Endodermal cell (in vitro differentiated cells): Measurements from ENCODE around the gene NAV2. TPM values are rescaled to one million over a fixed set of nuclear protein-coding genes. Genes with fewer than 3 reads are reported as not detected.
"Not testable (repeated sequence)": the region's sequence is repeated elsewhere in the genome, so short reads cannot be mapped to it uniquely, and the experiment has no call there.

ENCODE experiments used
- DNase-seq: peaks from one replicate; pipeline ENCODE4 v3.0.0-alpha.2; 2017
- H3K27ac ChIP-seq: 2 replicates; pipeline ENCODE4 v1.5.1; 2013; ENCODE audit warnings: mild to moderate bottlenecking, low read depth, low read length, moderate library complexity
- H3K27me3 ChIP-seq: 2 replicates; pipeline ENCODE4 v1.6.1; 2013; ENCODE audit warnings: mild to moderate bottlenecking, low read length, moderate library complexity; ENCODE audit not compliant: insufficient read depth, control insufficient read depth, poor library complexity, severe bottlenecking
- H3K36me3 ChIP-seq: 2 replicates; pipeline ENCODE4 v1.7.0; 2013; ENCODE audit warnings: mild to moderate bottlenecking, low read length, moderate library complexity; ENCODE audit not compliant: control insufficient read depth, insufficient read depth
- H3K4me1 ChIP-seq: one replicate; pipeline ENCODE4 v1.7.0; 2013; ENCODE audit warnings: low read length; ENCODE audit not compliant: control insufficient read depth, insufficient read depth
- H3K4me3 ChIP-seq: 2 replicates; pipeline ENCODE4 v1.5.1; 2013; ENCODE audit warnings: mild to moderate bottlenecking, low read length, moderate library complexity
- H3K9ac ChIP-seq: 2 replicates; pipeline ENCODE4 v1.6.1; 2013; ENCODE audit warnings: mild to moderate bottlenecking, low read length, moderate library complexity; ENCODE audit not compliant: poor library complexity, severe bottlenecking; ENCODE audit errors: extremely low read depth
- H3K9me3 ChIP-seq: 2 replicates; pipeline ENCODE4 v1.6.1; 2013; ENCODE audit warnings: mild to moderate bottlenecking, low read length, moderate library complexity; ENCODE audit not compliant: control insufficient read depth
- H3K27ac Mint-ChIP-seq: 2 replicates; pipeline ENCODE4 v1.8.0; 2020; ENCODE audit warnings: mixed read lengths
- H3K27me3 Mint-ChIP-seq: 2 replicates; pipeline ENCODE4 v1.8.0; 2021; ENCODE audit warnings: mild to moderate bottlenecking, mixed read lengths; ENCODE audit not compliant: insufficient read depth
- H3K36me3 Mint-ChIP-seq: 2 replicates; pipeline ENCODE4 v1.8.0; 2020; ENCODE audit warnings: low read depth, mixed read lengths
- H3K4me1 Mint-ChIP-seq: 2 replicates; pipeline ENCODE4 v1.8.0; 2020; ENCODE audit warnings: mixed read lengths
- H3K4me3 Mint-ChIP-seq: 2 replicates; pipeline ENCODE4 v1.8.0; 2020; ENCODE audit warnings: mild to moderate bottlenecking, moderate library complexity, mixed read lengths
- H3K9me3 Mint-ChIP-seq: 2 replicates; pipeline ENCODE4 v1.8.0; 2020; ENCODE audit warnings: mild to moderate bottlenecking, mixed read lengths
- CTCF ChIP-seq: fragments of 200-600 bp; sonication (generic); conservative IDR thresholded peaks from 2 replicates; pipeline ENCODE4 v1.5.0; 2021; ENCODE audit warnings: antibody characterized with exemption, mild to moderate bottlenecking
- WGBS, 2 experiments: methylation state at CpG; one replicate each; pipeline versions ENCODE4 v1.1.5 to v1.1.7; 2013; ENCODE audit warnings: missing lambda C conversion rate in 2 of 2, mixed read lengths in 1 of 2; ENCODE audit not compliant: insufficient coverage in 1 of 2, insufficient read length in 1 of 2; 5-methylcytosine and 5-hydroxymethylcytosine counted together
- total RNA-seq, 2 donors: library from RNA; stranded (reverse); fragmentation: NEBNext Ultra II Directional in 1 of 2; extraction: Animal tissue kit (Norgen Biotek cat#: 25700) in 1 of 2; gene quantifications; 2 replicates in 1 of 2; 3 replicates in 1 of 2; pipeline ENCODE4 v1.2.1, GENCODE V29; 2021

The NAV2 gene
- total RNA-seq, 2 donors from 2014 or later, result 37.1 to 42.4 TPM

- DNase-seq, result no peak
- no peaks in the 10 kb centered on the region for H3K27me3 ChIP-seq
- no peak overlapping the region for H3K27ac Mint-ChIP-seq
Observed at GRCh38 chr11:19892387-19892786, 179.8 kb downstream of the NAV2 start.

GRCh38 chr11:19892876-19893275 is 180.2 kb downstream of the NAV2 start:
- DNase-seq, result no peak
- Histone ChIP-seq H3K9ac (no peak overlapping the region), H3K27me3 (no peaks in the 10 kb centered on the region), H3K4me1 (peaks cover 5% of the 10 kb centered on the region), H3K27ac (no peak overlapping the region), H3K9me3 (no peaks in the 10 kb centered on the region), H3K4me3 (no peak overlapping the region), H3K36me3 (no peaks in the 10 kb centered on the region)
- Mint-ChIP-seq H3K27ac (no peak overlapping the region), H3K9me3 (no peaks in the 10 kb centered on the region), H3K36me3 (peaks cover 2% of the 10 kb centered on the region), H3K4me1 (peaks cover 20% of the 10 kb centered on the region), H3K27me3 (no peaks in the 10 kb centered on the region), H3K4me3 (no peak overlapping the region)
- no peak for TF ChIP-seq CTCF
- 83 to 92% methylated on average over 1 of the region's 1 CpG for WGBS, 2 experiments

More at GRCh38 chr11:19892387-19892786, 179.8 kb downstream of the NAV2 start:
- Histone ChIP-seq H3K9me3 (no peaks in the 10 kb centered on the region), H3K4me1 (peaks cover 5% of the 10 kb centered on the region), H3K4me3 (no peak overlapping the region), H3K27ac (no peak overlapping the region), H3K36me3 (no peaks in the 10 kb centered on the region), H3K9ac (no peak overlapping the region)
- Mint-ChIP-seq H3K4me3 (no peak overlapping the region), H3K27me3 (no peaks in the 10 kb centered on the region), H3K36me3 (peaks cover 2% of the 10 kb centered on the region), H3K9me3 (no peaks in the 10 kb centered on the region), H3K4me1 (peaks cover 20% of the 10 kb centered on the region)
- WGBS, 2 experiments, result 92 to 95% methylated on average over 4 to 11 of the region's 11 CpGs
- TF ChIP-seq CTCF, result no peak

- H3K4me3 Mint-ChIP-seq, result no peak overlapping the region
- no peak for TF ChIP-seq CTCF
- no peaks in the 10 kb centered on the region for H3K9me3 ChIP-seq
- 89 to 100% methylated on average over 2 of the region's 2 CpGs for WGBS, 2 experiments
- H3K9ac ChIP-seq, result no peak overlapping the region
- H3K4me3 ChIP-seq, result no peak overlapping the region
- peaks cover 20% of the 10 kb centered on the region for H3K4me1 Mint-ChIP-seq
- peaks cover 2% of the 10 kb centered on the region for H3K36me3 Mint-ChIP-seq
- H3K9me3 Mint-ChIP-seq, result no peaks in the 10 kb centered on the region
- no peaks in the 10 kb centered on the region for H3K36me3 ChIP-seq
- no peak for DNase-seq
- peaks cover 5% of the 10 kb centered on the region for H3K4me1 ChIP-seq
- no peaks in the 10 kb centered on the region for H3K27me3 ChIP-seq
- no peaks in the 10 kb centered on the region for H3K27me3 Mint-ChIP-seq
- H3K27ac Mint-ChIP-seq, result no peak overlapping the region
- H3K27ac ChIP-seq, result no peak overlapping the region
Observed at GRCh38 chr11:19894404-19894803, 181.8 kb downstream of the NAV2 start.

GRCh38 chr11:19895037-19895436 is 182.4 kb downstream of the NAV2 start:
- not testable (repeated sequence) for H3K27me3 Mint-ChIP-seq, H3K4me3 ChIP-seq, H3K4me3 Mint-ChIP-seq, H3K9ac ChIP-seq, H3K27me3 ChIP-seq, H3K4me1 ChIP-seq, DNase-seq, H3K9me3 Mint-ChIP-seq, H3K27ac Mint-ChIP-seq, H3K27ac ChIP-seq, H3K36me3 Mint-ChIP-seq, H3K36me3 ChIP-seq, H3K9me3 ChIP-seq
- 90 to 99% methylated on average over 2 to 3 of the region's 3 CpGs for WGBS, 2 experiments
- H3K4me1 Mint-ChIP-seq, result peaks cover 20% of the 10 kb centered on the region
